GM12872 (cell line): ENCODE results near the gene KCNJ5.

Experiments used
- CTCF ChIP-seq: IDR thresholded peaks from 3 replicates; pipeline ENCODE4 v1.5.1; 2011; ENCODE audit warnings: low read depth, mild to moderate bottlenecking, low read length, moderate library complexity; ENCODE audit not compliant: insufficient read depth

Gene KCNJ5

GRCh38 chr11:128929991-128930390 is 38.8 kb downstream of the KCNJ5 start:
- no peak for TF ChIP-seq CTCF

DNA sequence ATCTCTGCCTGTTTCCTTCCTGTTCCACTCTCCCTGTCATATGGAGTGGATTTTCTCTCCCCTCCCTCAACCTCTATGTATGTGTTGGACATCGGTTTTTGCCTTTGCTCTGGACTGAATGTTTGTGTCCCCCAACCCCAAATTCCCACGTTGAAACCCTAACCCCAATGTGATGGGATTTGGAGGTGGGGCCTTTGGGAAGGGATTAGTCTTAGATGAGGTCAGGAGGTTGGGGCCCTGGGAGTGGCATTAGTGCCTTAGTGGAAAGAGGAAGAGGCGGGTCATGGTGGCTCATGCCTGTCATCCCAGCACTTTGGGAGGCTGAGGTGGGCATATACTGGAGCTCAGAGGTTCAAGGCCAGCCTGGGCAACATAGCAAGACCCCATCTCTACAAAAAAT is 39.9 kb downstream of the KCNJ5 start:
- no peak for TF ChIP-seq CTCF

DNA sequence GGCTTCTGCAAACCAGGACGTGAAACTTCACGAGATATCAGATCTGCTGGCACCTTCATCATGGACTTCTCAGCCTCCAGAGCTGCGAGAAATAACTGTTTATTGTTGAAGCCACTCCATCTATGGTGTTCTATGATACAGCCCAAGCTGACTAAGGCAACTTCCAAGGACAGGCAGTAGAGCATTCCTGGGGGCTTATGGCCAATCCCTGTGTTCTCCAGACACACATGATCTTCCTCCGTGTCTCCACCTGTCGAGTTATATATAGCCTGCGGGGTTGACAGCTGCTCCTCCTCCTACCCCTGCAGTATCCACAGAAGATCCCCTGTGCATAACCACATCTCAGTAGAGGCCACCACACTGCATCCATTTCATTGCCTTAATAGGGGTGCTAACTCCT is 40.5 kb downstream of the KCNJ5 start:
- TF ChIP-seq CTCF: no peak

DNA sequence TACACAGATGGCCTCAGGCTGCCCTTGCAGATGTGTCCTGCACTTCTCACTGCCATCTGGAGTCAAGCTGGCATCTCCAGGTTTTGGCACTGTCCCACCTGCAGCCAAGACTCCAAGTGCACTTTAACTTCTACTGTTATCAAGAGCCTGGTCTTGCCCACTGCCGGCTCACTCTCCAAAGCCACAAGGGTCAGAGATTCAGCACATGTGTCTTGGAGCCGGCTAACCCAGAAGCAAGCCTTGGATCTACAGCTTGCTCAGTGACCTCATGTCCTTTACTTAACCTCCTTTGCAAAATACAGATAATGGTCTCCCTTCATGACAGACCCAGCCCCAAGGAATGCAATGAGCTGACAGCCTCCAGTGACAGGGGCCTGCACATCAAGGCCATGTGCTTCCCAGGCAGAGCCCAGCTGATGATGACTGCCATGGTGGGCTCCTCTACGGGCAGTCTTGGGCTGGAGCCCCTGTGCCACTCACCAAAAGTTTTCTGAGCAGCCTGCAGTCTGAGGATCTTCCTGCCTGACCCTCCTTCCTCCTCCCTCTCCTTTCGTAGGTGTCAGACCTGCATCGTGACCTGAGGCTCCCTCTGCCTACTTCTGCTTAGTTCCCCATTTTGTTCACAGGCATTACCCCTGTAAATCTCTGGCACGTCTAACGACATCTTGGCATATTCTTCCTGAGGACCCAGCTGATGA is 42.5 kb downstream of the KCNJ5 start:
- TF ChIP-seq CTCF: no peak

- no peak for TF ChIP-seq CTCF
These were observed 43.2 kb downstream of the KCNJ5 start for GRCh38 chr11:128934351-128934750.

GRCh38 chr11:128934926-128935325 is 43.8 kb downstream of the KCNJ5 start:
- no peak for TF ChIP-seq CTCF

GRCh38 chr11:128936606-128937251 is 45.6 kb downstream of the KCNJ5 start:
- no peak for TF ChIP-seq CTCF
